ENCODE data around the gene FAM24B.
"Not testable (repeated sequence)": the region's sequence is repeated elsewhere in the genome, so short reads cannot be mapped to it uniquely, and the experiment has no call there.

Gene FAM24B

GRCh38 chr10:122858042-122858441, 21.3 kb downstream of the FAM24B start:
- DNase-seq (ENCODE audit: low spot score), result not testable (repeated sequence)

- DNase-seq (ENCODE audit: low spot score), result no peak
Observed at GRCh38 chr10:122856902-122857301, 22.5 kb downstream of the FAM24B start.

DNA sequence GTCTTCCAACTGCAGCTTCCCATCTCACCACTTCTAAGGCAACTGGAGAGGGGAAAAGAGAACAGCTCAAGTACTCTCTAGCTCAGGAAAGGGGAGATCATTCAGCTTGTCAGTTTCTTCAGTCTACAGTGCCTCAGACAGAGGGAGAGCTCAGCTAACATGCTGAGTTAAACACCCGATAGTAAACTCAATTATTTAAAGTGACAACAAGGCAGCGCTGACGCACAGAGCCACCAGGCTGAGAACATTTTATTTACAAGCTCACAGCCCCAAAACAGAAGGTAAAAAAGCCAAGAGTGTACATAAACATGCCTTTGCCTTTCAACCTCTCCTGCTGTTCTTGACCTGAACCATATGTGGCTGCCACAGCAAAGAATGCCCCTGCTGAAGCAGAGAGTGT, 23.6 kb downstream of the FAM24B start:
- no peak for DNase-seq (ENCODE audit: low spot score)

DNA sequence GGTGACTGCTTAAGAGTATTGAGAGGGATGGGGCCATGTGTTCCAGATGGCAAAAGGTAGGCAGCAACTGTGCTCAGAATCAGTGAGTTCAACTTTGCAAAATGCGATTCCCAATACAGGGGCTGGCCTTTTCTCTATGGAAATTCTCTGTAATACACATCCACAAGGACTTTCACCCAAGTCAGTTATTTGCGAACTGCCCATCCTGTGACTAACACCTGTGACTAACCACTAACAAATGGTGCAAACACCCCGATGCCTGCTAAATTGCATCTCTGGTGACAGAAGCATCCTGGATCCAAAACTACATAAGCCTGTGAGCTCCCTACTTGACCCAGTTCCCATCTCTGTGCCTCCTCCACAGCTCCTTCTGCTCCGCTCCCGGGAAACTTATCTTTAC, 24.7 kb downstream of the FAM24B start:
- peak; percentile 81 for DNase-seq (ENCODE audit: low spot score)

DNA sequence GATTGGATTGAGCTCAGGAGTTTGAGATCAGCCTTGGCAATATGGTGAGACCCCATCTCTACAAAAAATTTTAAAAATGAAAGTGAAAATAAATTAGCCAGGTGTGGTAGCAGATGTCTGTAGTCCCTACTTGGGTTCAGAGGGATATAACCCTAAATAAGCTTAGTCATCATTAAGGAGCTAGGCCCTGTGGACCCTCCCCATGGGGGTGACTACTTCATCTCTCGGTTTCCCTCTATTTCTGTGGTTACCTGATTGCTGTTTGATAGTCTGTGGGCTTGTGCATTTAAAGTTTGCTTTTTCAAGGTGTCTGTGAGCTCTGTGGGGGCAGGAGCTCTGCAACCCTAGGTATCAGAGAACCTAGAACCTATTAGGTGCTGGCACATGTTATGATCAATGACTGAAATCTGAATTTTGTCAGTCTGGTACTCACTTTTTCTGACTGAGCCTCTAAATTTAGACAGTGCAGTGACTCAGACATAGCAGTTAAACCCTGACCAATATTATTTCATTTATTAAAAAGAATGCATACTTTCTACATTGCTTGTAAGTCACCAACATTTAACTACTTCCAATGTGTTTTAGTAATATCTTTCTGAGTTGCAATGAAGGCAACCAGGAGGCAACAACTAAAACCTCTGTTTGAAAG, 25.6 kb downstream of the FAM24B start:
- DNase-seq (ENCODE audit: low spot score), result no peak

GRCh38 chr10:122852261-122852660, 27.1 kb downstream of the FAM24B start:
- DNase-seq (ENCODE audit: low spot score), result peak; percentile 21

- no peak for DNase-seq (ENCODE audit: low spot score)
Observed at GRCh38 chr10:122850705-122851640, 28.4 kb downstream of the FAM24B start.

GRCh38 chr10:122849900-122850605, 29.3 kb downstream of the FAM24B start:
- no peak for DNase-seq (ENCODE audit: low spot score)

DNA sequence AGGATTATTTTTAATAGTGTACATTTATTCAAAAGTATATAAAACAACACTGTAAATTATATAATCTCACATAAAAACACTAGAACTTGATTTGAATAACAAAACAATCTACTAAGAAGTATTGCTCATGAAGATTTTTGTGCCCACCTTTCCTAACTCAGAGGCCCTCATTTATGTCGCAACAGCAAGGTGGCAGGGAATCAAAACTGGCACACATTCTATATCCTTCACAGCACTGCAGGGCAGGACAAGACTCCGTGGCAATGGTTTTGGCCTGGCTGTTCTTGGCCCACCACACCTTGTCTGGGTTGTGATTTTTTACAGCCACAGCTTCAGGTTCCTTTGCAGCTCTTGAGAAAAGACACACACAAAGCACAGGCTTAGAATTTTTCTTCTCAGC, 30.3 kb downstream of the FAM24B start:
- DNase-seq (ENCODE audit: low spot score), result no peak

DNA sequence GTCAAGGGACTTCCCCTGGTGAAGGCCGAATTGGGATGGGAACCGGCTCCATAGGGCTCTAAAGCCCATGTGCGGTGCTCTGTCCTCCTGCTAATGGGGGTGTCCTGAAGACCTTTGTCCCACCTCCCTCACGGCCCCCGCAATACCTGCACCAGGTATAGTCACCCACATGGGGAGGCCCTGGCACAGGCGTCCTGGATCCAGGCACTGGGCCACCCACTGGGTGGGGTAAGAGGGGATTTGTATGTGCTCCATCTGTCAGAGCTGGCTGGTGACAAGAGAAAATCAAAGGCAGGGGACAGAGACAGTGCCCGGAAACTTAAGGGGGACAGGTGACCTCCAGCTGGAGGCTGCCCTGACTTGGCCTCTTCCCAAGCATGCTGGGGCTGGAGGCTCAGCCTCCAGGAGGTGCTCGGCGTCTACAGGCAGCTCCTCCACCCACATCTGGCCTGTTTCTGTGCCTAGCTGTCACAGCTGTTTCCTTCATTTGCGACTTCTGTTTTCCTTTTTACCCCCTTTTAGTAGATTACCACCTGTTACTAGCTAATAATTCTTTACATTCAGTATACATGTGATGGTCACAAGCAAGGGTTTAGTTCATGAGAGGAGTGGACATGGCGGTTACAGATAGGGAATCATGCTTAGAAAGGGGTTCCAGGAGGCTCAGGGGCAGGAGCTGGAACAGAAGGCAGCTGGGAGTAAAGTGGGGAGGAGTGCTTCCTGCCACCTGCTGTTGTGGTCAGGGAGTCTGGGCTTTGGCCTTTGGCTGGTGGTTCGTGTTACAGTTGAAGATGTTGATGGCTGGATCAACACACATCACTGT, 31.4 kb downstream of the FAM24B start:
- DNase-seq (ENCODE audit: low spot score), result no peak

GRCh38 chr10:122845783-122846332, 33.5 kb downstream of the FAM24B start, which contains the start of gene CUZD1:
CUZD1 (minus strand) TSS chr10:122845857; CDS start chr10:122845843, 14 bp downstream.
- no peak for DNase-seq (ENCODE audit: low spot score)

DNA sequence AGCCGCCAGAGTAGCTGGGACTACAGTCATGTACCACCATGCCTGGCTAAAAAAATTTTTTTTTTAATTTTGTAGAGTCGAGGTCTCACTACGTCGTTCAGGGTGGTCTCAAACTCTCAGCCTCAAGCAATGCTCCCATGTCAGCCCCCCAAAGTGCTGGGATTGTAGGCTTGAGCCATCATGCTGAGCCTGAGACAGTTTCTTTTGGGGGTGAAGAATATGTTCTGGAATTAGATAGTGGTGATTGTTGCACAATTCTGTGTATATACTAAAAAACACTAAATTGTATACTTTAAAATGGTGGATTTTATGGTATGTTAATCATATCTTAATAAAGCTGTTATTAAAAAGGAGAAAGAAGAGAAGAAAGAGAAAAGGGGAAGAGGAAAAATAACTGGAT, 35.2 kb downstream of the FAM24B start:
- DNase-seq (ENCODE audit: low spot score), result no peak

DNA sequence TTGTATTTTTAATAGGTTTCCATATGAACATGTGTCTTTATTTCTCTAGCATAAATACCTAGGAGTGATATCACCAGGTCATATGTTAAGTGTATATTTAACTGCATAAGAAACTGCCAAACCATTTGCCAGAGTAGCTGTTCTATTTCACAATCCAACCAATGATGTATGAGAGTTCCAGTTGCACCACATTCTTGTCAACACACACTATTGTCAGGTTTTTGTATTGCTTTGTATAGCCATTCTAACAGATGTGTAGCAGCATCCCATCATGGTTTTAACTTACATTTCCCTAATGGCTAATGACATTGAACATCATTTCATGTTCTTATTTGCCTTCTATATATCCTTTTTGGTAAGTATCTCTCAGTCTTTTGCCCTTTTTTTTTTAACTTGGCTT, 37.8 kb downstream of the FAM24B start:
- DNase-seq (ENCODE audit: low spot score), result no peak

- DNase-seq (ENCODE audit: low spot score), result no peak
Observed at GRCh38 chr10:122839505-122839904, 39.9 kb downstream of the FAM24B start.

GRCh38 chr10:122838880-122839279, 40.5 kb downstream of the FAM24B start:
- no peak for DNase-seq (ENCODE audit: low spot score)

- DNase-seq (ENCODE audit: low spot score), result no peak
Observed at GRCh38 chr10:122835908-122836307, 43.5 kb downstream of the FAM24B start.

- DNase-seq (ENCODE audit: low spot score), result no peak
Observed at GRCh38 chr10:122830965-122831353, 48.4 kb downstream of the FAM24B start.

DNA sequence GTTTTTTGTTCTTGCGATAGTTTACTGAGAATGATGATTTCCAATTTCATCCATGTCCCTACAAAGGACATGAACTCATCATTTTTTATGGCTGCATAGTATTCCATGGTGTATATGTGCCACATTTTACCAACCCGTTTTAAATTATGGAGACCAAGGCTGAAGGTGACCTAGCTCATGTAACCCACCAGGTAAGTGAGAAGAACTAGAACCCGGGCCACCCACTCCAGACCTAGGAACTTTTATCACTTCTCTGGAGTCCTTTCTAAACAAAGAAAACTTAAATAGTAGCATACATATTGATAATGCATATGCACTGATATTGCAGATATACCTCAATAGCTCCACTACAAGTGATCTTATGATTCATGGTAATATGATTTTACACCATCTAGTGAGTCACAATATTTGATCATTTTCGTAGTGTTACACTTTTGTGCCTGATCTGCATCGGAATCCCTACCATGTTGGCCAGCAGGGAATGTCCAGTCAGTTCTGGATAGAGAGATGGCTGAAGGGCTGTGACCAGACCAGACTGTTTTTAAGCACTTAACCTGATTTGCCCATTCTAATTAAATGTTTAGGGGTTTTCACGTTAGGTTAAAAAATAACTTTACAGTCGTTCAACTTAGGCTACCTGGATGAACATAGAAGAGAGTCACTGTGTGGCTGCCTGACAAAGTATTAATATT, 49.0 kb downstream of the FAM24B start:
- DNase-seq (ENCODE audit: low spot score), result no peak

DNA sequence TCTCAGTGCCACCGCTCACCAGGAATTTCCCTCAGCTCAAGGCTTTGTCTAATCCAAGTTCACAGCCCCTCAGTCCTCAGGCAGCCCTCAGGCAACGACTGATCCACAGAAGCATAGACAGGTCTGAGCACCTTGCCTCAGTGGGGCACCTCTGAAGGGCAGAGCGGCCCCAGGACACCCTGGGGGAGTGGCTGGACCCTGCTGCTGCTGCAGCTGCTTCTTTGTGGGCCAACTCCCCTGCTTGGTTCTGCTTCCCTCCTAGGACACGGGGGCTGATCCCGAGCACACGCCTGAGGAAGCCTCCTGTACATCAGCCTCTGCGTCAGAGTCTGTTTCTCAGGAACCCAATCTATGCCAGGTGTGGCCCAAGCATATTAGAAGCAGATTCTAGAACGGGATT, 49.9 kb downstream of the FAM24B start:
- no peak for DNase-seq (ENCODE audit: low spot score)

GRCh38 chr10:122828716-122829255, 50.6 kb downstream of the FAM24B start:
- DNase-seq (ENCODE audit: low spot score), result no peak

DNA sequence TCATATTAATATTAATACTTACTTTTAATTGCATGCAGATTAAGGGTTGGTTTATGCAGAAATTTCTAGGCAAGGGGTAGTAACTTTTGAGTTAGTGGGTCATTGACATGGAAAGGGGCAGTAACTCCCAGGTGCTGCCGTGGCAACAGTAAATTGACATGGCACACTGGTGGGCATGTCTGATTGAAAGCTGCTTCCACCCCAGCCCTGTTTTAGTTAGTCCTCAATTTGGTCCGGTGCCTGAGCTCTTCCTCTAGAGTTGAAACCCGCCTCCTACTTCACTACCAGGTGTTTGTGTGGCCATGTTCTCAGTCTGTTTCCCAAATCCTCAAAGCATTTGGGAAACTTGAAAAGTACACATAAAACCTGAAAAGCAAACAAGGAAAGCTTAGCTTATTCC, 52.1 kb downstream of the FAM24B start:
- no peak for DNase-seq (ENCODE audit: low spot score)
